GM12891 (cell line): Measurements from ENCODE around the gene OR4D11.

Experiments
- POLR2A ChIP-seq: IDR thresholded peaks from 2 replicates; pipeline ENCODE4 v1.6.1; 2011; ENCODE audit warnings: low read depth, low read length, control low read depth
- POLR2AphosphoS5 ChIP-seq: IDR thresholded peaks from 2 replicates; pipeline ENCODE4 v1.6.1; 2011; ENCODE audit warnings: low read depth, low read length, control low read depth
- SPI1 ChIP-seq: IDR thresholded peaks from 2 replicates; pipeline ENCODE4 v1.6.1; 2011; ENCODE audit warnings: low read depth, low read length, control low read depth
- TAF1 ChIP-seq: IDR thresholded peaks from 2 replicates; pipeline ENCODE4 v1.6.1; 2011; ENCODE audit warnings: low read depth, low read length, control low read depth

DNA sequence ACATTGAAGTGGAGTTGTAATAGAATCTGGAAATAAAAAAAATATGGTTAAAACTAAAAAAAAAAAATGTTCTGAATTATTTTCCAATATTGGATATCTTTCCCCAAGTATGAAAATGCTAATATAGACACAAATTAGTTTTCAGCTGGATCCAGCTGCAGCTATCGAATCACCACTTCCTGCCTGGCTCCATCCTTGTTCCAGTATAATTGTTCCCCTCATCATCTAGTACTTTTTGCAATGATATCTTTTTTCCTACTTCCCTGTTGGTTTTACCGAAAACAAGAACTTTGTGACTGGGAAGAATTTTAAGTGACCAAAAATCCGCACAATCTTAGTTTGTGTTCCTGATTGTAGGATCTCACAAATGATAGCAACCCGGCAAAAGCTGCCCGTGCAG lies 17.4 kb downstream of the OR4D11 start:
- TF ChIP-seq POLR2A (no peak), TAF1 (no peak), POLR2AphosphoS5 (no peak), SPI1 (no peak)
